K562 (cell line): Measurements from ENCODE around the gene CTCF. TPM values are rescaled to one million over a fixed set of nuclear protein-coding genes. Genes with fewer than 3 reads are reported as not detected.

ENCODE experiments used
- ATAC-seq: fragments of 200-7000 bp; cut with Tn5 transposase; 3 replicates; pipeline ENCODE4 v1.9.1; 2020; ENCODE audit warnings: moderate library complexity
- BruUV-seq: library from RNA; stranded (reverse); fragments of 400-500 nt; replicated peaks from 2 replicates; lab custom pipeline; 2021; lab: Mats Ljungman, UMichigan
- CTCF ChIA-PET: fragments of 300-600 bp; formaldehyde crosslinking; extraction: SDS; loops from one replicate; lab custom pipeline; 2021; ENCODE audit warnings: low intra/inter-chr PET ratio; lab: Yijun Ruan, JAX
- POLR2A ChIA-PET: fragments of 300-600, 350-650 bp; sonication (Branson Sonifier 250); formaldehyde crosslinking; extraction: SDS; loops from one replicate; lab custom pipeline; 2021; ENCODE audit warnings: antibody characterized with exemption, inconsistent platforms; lab: Yijun Ruan, JAX
- DNase-seq, 4 experiments: peaks; one replicate each; pipeline versions ENCODE4 v3.0.0 to v3.0.0-alpha.2; 2011 to 2018; ENCODE audit warnings: low spot score in 3 of 4, mixed read lengths in 3 of 4; ENCODE audit errors: extremely low read depth in 1 of 4
- FAIRE-seq: peaks from 2 replicates; lab custom pipeline; 2011; peaks lifted over from hg19 to GRCh38; lab: Jason Lieb, UNC
- H2AFZ ChIP-seq: 2 replicates; pipeline ENCODE4 v1.6.0; 2011; ENCODE audit warnings: low read depth, low read length, control low read depth, inconsistent platforms
- H3K27ac ChIP-seq: fragments of 200-600 bp; 3 replicates; pipeline ENCODE4 v1.8.0; 2011; ENCODE audit warnings: low read depth, mild to moderate bottlenecking, control low read depth, inconsistent platforms, low read length, moderate library complexity, mixed read lengths; ENCODE audit errors: extremely low read depth
- H3K27me3 ChIP-seq, 2 experiments: fragments of 300-600 bp in 1 of 2; 2 replicates in 1 of 2; 3 replicates in 1 of 2; pipeline versions ENCODE4 v1.6.0 to v1.8.0; 2011; ENCODE audit warnings: inconsistent platforms in 2 of 2, low read length in 2 of 2, mild to moderate bottlenecking in 1 of 2, mixed read lengths in 1 of 2, moderate library complexity in 1 of 2; ENCODE audit not compliant: control insufficient read depth in 2 of 2, insufficient read depth in 2 of 2
- H3K36me3 ChIP-seq: fragments of 300-600 bp; 3 replicates; pipeline ENCODE4 v1.8.0; 2011; ENCODE audit warnings: mild to moderate bottlenecking, low read length, inconsistent platforms; ENCODE audit not compliant: control insufficient read depth, insufficient read depth
- H3K4me1 ChIP-seq, 2 experiments: fragments of 200-600 bp in 1 of 2; replicated peaks in 1 of 2; 2 replicates in 1 of 2; 3 replicates in 1 of 2; pipeline versions ENCODE4 v1.5.1 to v1.8.0; 2011; ENCODE audit warnings: inconsistent platforms in 2 of 2, low read length in 2 of 2, mild to moderate bottlenecking in 1 of 2, mixed read lengths in 1 of 2, moderate library complexity in 1 of 2; ENCODE audit not compliant: control insufficient read depth in 2 of 2, insufficient read depth in 2 of 2
- H3K4me2 ChIP-seq: 2 replicates; pipeline ENCODE4 v1.6.1; 2011; ENCODE audit warnings: low read length, control low read depth, inconsistent platforms, mixed read lengths; ENCODE audit not compliant: insufficient read depth
- H3K4me3 ChIP-seq: fragments of 200-600 bp; sonication (generic), shearing (Covaris generic); 2 replicates; pipeline ENCODE4 v1.5.1; 2016; ENCODE audit warnings: control low read depth, inconsistent platforms
- H3K79me2 ChIP-seq: fragments of 200-600 bp; 3 replicates; pipeline ENCODE4 v1.8.0; 2011; ENCODE audit warnings: low read length, inconsistent platforms; ENCODE audit not compliant: control insufficient read depth, insufficient read depth
- H3K9ac ChIP-seq, 2 experiments: 2 replicates each; pipeline versions ENCODE4 v1.6.0 to v1.6.1; 2011; ENCODE audit warnings: low read depth in 2 of 2, low read length in 2 of 2, control low read depth in 1 of 2, inconsistent platforms in 1 of 2, mild to moderate bottlenecking in 1 of 2, mixed read lengths in 1 of 2; ENCODE audit not compliant: insufficient read depth in 1 of 2
- H3K9me1 ChIP-seq: one replicate; pipeline ENCODE4 v1.6.0; 2011; ENCODE audit warnings: inconsistent platforms, mild to moderate bottlenecking, low read length, moderate library complexity; ENCODE audit not compliant: control insufficient read depth, insufficient read depth
- H3K9me3 ChIP-seq: replicated peaks from 2 replicates; pipeline ENCODE4 v1.5.1; 2011; ENCODE audit warnings: low read depth, low read length, inconsistent platforms; ENCODE audit not compliant: control insufficient read depth, insufficient read depth
- H4K20me1 ChIP-seq: replicated peaks from 2 replicates; pipeline ENCODE4 v1.6.1; 2011; ENCODE audit warnings: low read length, inconsistent platforms, mixed read lengths; ENCODE audit not compliant: control insufficient read depth, insufficient read depth
- MEF2A ChIP-seq: IDR thresholded peaks from 2 replicates; pipeline ENCODE4 v1.6.1; 2011; ENCODE audit warnings: low read depth, mild to moderate bottlenecking, low read length, moderate library complexity; ENCODE audit not compliant: control insufficient read depth
- PRMT5 ChIP-seq: sonication (generic); formaldehyde crosslinking; IDR thresholded peaks from 2 replicates; pipeline ENCODE4 v1.5.0; 2020; ENCODE audit warnings: missing genetic modification reagents
- U2AF2 ChIP-seq: fragments of 200-400 bp; formaldehyde crosslinking; optimal IDR thresholded peaks from 2 replicates; pipeline ENCODE3; 2017; ENCODE audit warnings: low read depth, mild to moderate bottlenecking, low read length
- ZFP36 ChIP-seq: fragments of 150-350 bp; IDR thresholded peaks from 2 replicates; pipeline ENCODE4 v1.6.1; 2018; ENCODE audit warnings: low read length, low read depth; ENCODE audit not compliant: partially characterized antibody
- ZMIZ1 ChIP-seq, 2 experiments: fragments of 150-350 bp in 1 of 2; IDR thresholded peaks; 2 replicates each; pipeline ENCODE4 v1.6.1; 2012 to 2016; ENCODE audit warnings: low read depth in 2 of 2, low read length in 2 of 2, mild to moderate bottlenecking in 1 of 2, moderate library complexity in 1 of 2
- ZNF398 ChIP-seq: fragments of 250-450 bp; sonication (Bioruptor Pico); IDR thresholded peaks from 2 replicates; pipeline ENCODE4 v1.8.0; 2021; ENCODE audit warnings: moderate library complexity, mild to moderate bottlenecking, inconsistent platforms
- ZNF444 ChIP-seq: fragments of 250-450 bp; sonication (Bioruptor Pico); IDR thresholded peaks from 2 replicates; pipeline ENCODE4 v1.4.0; 2020; ENCODE audit warnings: mild to moderate bottlenecking, moderate library complexity
- WGBS: fragments of 100-300 bp; shearing (Covaris generic); methylation state at CpG from one replicate; pipeline ENCODE4 v1.1.6; 2016; ENCODE audit warnings: low coverage, mixed read lengths; ENCODE audit not compliant: insufficient coverage; ENCODE audit errors: missing lambda C conversion rate; 5-methylcytosine and 5-hydroxymethylcytosine counted together
- in situ Hi-C: fragments of 300-500 bp; cut with MboI; formaldehyde crosslinking; loops from 4 replicates; pipeline ENCODE4 v1.15.0; 2018; ENCODE audit warnings: inconsistent platforms, mixed read lengths
- intact Hi-C: fragments of 100-400 bp; cut with micrococcal nuclease; formaldehyde crosslinking; loops from 2 replicates; pipeline ENCODE4 v1.14.2; 2022
- polyA plus RNA-seq, 8 experiments: library from polyadenylated mRNA; depleted of rRNA in 4 of 8; stranded (reverse) in 5 of 8; unstranded in 3 of 8; fragments of >200 nt; fragmentation: Nextera tagmentation in 2 of 8; fragmentation: Illumina TruSeq in 1 of 8; extraction: Ambion mirVana in 2 of 8; extraction: Trizol in 1 of 8; gene quantifications; 2 replicates each; pipeline versions ENCODE4 v1.2.1 to v1.2.3, GENCODE V29; 2011 to 2014; ENCODE audit warnings: inconsistent platforms in 1 of 8, missing spikeins in 1 of 8
- total RNA-seq, 7 experiments: library from RNA; depleted of rRNA in 6 of 7; stranded (reverse); fragments of >200 nt in 6 of 7; fragmentation: Illumina TruSeq in 2 of 7; extraction: Trizol in 2 of 7; gene quantifications; 2 replicates each; pipeline versions ENCODE4 v1.2.1 to v1.2.3, GENCODE V29; 2011 to 2021; ENCODE audit warnings: low replicate concordance in 1 of 7

The CTCF gene
- total and polyA plus RNA-seq, 9 of the 15 experiments (the other 6 are each of a cell fraction or from before 2014, with no cell fraction given): 7.8 to 49.2 (median 33.9) TPM

- TF ChIP-seq ZMIZ1 (IDR thresholded peaks at IDR 0.05; ENCODE audit: low read depth in 2 of 2, low read length in 2 of 2) (no peak), U2AF2 (no peak), ZFP36 (no peak), PRMT5 (CRISPR knock-in tag) (no peak)
Observed at GRCh38 chr16:67663877-67664222, 101.5 kb downstream of the CTCF start (continued).

GRCh38 chr16:67664258-67664657 is 101.9 kb downstream of the CTCF start:
- Histone ChIP-seq H4K20me1 (peaks cover 2% of the 10 kb centered on the region; the same call in 1 of the 2 replicates), H3K9ac (no peak overlapping the region; a peak in 1 of 4 replicates), H3K27me3 (no peaks in the 10 kb centered on the region), H3K79me2 (peaks cover 10% of the 10 kb centered on the region), H3K9me1 (no peaks in the 10 kb centered on the region), H2AFZ (no peak overlapping the region), H3K9me3 (no peaks in the 10 kb centered on the region), H3K4me3 (no peak overlapping the region), H3K4me1 (peaks cover 14 to 71% of the 10 kb centered on the region in 2 experiments), H3K36me3 (peaks cover 7% of the 10 kb centered on the region; the same call in 2 of the 3 replicates), H3K4me2 (no peak overlapping the region), H3K27ac (no peak overlapping the region)
- TF ChIP-seq MEF2A (no peak), ZNF398 (CRISPR knock-in tag) (no peak), ZNF444 (no peak)
- DNase-seq: no peak
- in situ Hi-C loops: no loop called here
- FAIRE-seq: no peak
- no peak for ATAC-seq
- POLR2A ChIA-PET: interaction anchor here (0.8 kb wide), 1 partner anchor 102 kb away, joined by 3 read pairs; the partner anchor contains the start of gene CTCF
- CTCF ChIA-PET: no interaction called here
- WGBS: 69% methylated on average over 4 of the region's 4 CpGs
- BruUV-seq: no TSS peak
- intact Hi-C loops: no loop called here
